Glutamatergic neuron (in vitro differentiated cells): ENCODE data around the gene CEP164. TPM values are rescaled to one million over a fixed set of nuclear protein-coding genes. Genes with fewer than 3 reads are reported as not detected.
A peak's percentile ranks its signal among the peaks of the same experiment; 100 is the strongest.

Experiments used
- DNase-seq: peaks from one replicate; pipeline ENCODE4 v3.0.0; 2022
- H3K27ac Mint-ChIP-seq: one replicate; pipeline ENCODE4 v1.8.0; 2020; ENCODE audit warnings: mild to moderate bottlenecking, mixed read lengths, inconsistent platforms; ENCODE audit not compliant: unreplicated experiment
- H3K27me3 Mint-ChIP-seq: one replicate; pipeline ENCODE4 v1.8.0; 2020; ENCODE audit warnings: mild to moderate bottlenecking, moderate library complexity, mixed read lengths, inconsistent platforms; ENCODE audit not compliant: unreplicated experiment
- H3K36me3 Mint-ChIP-seq: one replicate; pipeline ENCODE4 v1.8.0; 2020; ENCODE audit warnings: mild to moderate bottlenecking, mixed read lengths, inconsistent platforms; ENCODE audit not compliant: unreplicated experiment
- H3K4me1 Mint-ChIP-seq: one replicate; pipeline ENCODE4 v1.8.0; 2020; ENCODE audit warnings: mild to moderate bottlenecking, low read depth, mixed read lengths, inconsistent platforms; ENCODE audit not compliant: unreplicated experiment
- H3K4me3 Mint-ChIP-seq: one replicate; pipeline ENCODE4 v1.8.0; 2020; ENCODE audit warnings: mild to moderate bottlenecking, mixed read lengths, inconsistent platforms; ENCODE audit not compliant: unreplicated experiment
- H3K9me3 Mint-ChIP-seq: one replicate; pipeline ENCODE4 v1.8.0; 2020; ENCODE audit warnings: mild to moderate bottlenecking, moderate library complexity, mixed read lengths, inconsistent platforms; ENCODE audit not compliant: unreplicated experiment
- total RNA-seq: library from RNA; stranded (reverse); fragmentation: NEBNext Ultra II Directional; extraction: Animal tissue kit (Norgen Biotek cat#: 25700); gene quantifications from one replicate; pipeline ENCODE4 v1.2.1, GENCODE V29; 2021; ENCODE audit not compliant: unreplicated experiment
- TF ChIP-seq, protein P1 (sequence below): fragments of 200-600 bp; sonication (generic); IDR thresholded peaks from one replicate; pipeline ENCODE4 v1.5.0; 2021; ENCODE audit not compliant: partially characterized antibody, unreplicated experiment

CEP164 gene
- total RNA-seq, 1 donor from 2014 or later: 27.1 TPM

DNA sequence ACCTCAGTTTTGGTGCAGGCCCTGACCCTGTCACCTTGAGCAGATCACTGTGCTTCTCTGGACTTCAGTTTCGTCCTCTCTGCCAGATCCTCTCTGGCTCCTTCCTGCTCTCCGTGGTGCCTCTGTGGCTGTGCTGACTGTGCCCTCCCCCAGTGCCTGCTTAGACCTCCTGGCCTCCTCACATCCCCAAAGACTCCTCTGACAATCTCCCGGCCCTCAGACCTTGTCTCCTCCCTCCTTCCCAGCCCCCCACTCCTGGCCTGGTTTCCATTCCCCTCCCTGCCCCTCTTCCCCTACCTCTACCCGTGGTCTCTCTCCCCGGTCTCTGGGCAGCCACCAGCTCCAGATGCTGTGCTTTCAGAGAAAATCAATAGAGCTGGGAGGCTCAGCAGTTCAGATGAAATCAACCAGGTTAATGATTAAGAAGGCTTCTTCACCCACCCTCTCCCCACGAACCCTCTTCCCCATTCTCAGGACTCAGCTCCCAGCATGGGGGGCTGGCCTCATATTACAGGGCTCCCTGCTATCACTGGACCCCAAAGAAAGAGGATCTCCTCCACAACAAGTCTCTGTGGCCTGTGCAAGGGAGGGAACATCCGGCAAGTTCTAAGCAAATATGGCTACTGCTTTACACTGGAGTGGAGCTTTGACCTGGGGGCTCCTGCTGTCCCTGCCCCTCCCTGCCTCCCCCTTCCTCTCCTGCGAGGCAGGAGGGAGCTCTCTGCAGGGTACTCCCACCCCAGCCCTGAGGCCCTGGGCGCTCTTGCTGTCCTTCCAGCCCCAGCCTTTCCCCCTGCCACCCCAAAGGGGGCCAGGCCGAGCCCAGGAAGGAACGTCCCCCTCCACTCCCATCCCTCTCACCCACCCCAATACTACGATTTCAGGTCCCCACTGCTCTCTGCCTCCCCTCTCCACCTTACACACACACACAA, 28.0 kb upstream of the CEP164 start:
- Mint-ChIP-seq H3K4me3 (peak overlapping the region; percentile 63), H3K27me3 (peaks cover 4% of the 10 kb centered on the region), H3K27ac (peak overlapping the region; percentile 94), H3K9me3 (peaks cover 10% of the 10 kb centered on the region), H3K36me3 (peaks cover 4% of the 10 kb centered on the region), H3K4me1 (peaks cover 24% of the 10 kb centered on the region)
- TF ChIP-seq, protein P1, sequence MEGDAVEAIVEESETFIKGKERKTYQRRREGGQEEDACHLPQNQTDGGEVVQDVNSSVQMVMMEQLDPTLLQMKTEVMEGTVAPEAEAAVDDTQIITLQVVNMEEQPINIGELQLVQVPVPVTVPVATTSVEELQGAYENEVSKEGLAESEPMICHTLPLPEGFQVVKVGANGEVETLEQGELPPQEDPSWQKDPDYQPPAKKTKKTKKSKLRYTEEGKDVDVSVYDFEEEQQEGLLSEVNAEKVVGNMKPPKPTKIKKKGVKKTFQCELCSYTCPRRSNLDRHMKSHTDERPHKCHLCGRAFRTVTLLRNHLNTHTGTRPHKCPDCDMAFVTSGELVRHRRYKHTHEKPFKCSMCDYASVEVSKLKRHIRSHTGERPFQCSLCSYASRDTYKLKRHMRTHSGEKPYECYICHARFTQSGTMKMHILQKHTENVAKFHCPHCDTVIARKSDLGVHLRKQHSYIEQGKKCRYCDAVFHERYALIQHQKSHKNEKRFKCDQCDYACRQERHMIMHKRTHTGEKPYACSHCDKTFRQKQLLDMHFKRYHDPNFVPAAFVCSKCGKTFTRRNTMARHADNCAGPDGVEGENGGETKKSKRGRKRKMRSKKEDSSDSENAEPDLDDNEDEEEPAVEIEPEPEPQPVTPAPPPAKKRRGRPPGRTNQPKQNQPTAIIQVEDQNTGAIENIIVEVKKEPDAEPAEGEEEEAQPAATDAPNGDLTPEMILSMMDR: no peak
- DNase-seq: peak; percentile 69

DNA sequence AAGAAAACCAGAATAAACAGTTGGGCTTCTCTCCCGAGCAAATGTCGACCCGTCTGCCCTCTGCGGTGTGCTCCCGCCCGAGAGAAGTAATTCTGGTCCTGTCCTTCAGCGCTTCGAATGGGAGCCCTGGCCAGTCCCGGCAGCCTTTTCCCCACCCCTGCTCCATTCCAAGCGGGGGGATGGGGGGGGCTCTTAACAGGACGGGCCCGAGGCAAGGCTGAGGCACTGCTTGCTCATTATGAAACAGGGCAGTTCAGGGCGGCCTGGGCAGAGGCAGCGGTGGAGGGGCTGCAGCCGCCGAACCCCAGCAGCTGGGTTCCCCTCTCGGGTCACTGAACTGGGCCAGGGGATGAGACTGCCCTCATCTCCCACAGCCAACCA, 27.4 kb upstream of the CEP164 start:
- no peak overlapping the region for H3K4me3 Mint-ChIP-seq
- H3K4me1 Mint-ChIP-seq: peaks cover 24% of the 10 kb centered on the region
- H3K36me3 Mint-ChIP-seq: peaks cover 4% of the 10 kb centered on the region
- H3K27ac Mint-ChIP-seq: peak overlapping the region; percentile 94
- peak; percentile 48 for DNase-seq
- TF ChIP-seq, protein P1: no peak
- peaks cover 3% of the 10 kb centered on the region for H3K27me3 Mint-ChIP-seq
- H3K9me3 Mint-ChIP-seq: peaks cover 10% of the 10 kb centered on the region

DNA sequence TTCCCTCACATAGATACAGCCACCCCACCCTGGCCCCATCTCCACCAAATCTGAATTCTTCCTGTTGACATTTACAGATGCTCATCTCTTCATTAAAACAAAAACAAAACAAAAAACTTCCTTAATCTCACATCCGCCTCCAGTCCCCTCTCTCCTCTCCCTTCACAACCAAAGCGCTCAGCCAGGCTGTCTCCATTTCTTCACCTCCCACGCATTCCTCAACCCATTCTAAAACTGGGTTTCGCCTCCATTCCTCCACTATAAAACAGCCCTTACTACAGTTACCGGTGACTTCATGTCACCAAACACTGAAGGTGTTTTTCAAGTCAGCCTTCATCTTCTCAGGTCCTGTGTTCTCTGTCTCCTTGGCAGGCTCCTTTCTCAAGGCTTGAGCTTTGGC, 26.9 kb upstream of the CEP164 start:
- DNase-seq: no peak
- H3K36me3 Mint-ChIP-seq: peaks cover 4% of the 10 kb centered on the region
- H3K9me3 Mint-ChIP-seq: peaks cover 10% of the 10 kb centered on the region
- H3K4me1 Mint-ChIP-seq: peaks cover 24% of the 10 kb centered on the region
- peak overlapping the region; percentile 72 for H3K27ac Mint-ChIP-seq
- H3K27me3 Mint-ChIP-seq: peaks cover 3% of the 10 kb centered on the region
- TF ChIP-seq, protein P1: no peak
- peak overlapping the region; percentile 63 for H3K4me3 Mint-ChIP-seq

DNA sequence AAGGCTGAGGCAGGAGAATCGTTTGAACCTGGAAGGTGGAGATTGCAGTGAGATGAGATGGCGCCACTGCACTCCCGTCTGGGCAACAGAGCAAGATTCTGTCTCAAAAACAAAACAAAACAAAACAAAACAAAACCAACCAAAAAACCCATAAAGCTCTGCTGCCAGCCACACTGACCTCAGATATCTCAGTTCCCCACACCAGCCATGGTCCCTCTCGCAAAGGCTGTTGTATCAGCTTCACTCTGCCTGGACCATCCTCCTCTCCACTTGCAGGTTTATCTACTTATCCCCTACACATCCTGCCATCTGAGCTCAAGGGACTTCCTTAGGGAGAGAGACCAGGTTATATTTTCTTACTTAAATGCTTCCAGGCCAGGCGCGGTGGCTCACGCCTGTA, 25.4 kb upstream of the CEP164 start:
- Mint-ChIP-seq H3K27me3 (peaks cover 3% of the 10 kb centered on the region), H3K4me1 (peaks cover 24% of the 10 kb centered on the region), H3K9me3 (peaks cover 10% of the 10 kb centered on the region), H3K27ac (no peak overlapping the region), H3K36me3 (no peaks in the 10 kb centered on the region), H3K4me3 (no peak overlapping the region)
- TF ChIP-seq, protein P1: no peak
- DNase-seq: no peak

DNA sequence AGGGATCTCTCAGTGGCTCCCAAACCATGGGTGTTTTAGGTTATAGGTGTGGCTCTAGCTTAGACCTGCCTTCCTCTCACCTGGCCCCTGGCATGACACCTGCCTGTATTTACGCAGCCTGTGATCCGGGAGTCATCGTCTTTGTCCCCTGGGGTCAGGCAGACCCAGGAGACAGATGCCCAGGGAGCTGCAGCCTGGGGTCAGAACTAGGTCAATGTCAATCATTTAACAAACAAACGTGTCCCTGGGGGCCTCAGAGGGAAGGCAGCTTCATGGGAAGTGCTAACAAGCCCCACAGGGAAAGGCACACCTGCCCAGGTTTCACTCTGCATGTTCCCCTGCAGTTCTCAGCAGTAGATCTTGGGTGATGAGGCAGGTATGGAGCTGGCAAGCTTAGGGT, 24.6 kb upstream of the CEP164 start:
- peak; percentile 31 for DNase-seq
- H3K9me3 Mint-ChIP-seq: peaks cover 10% of the 10 kb centered on the region
- H3K27ac Mint-ChIP-seq: no peak overlapping the region
- no peaks in the 10 kb centered on the region for H3K36me3 Mint-ChIP-seq
- TF ChIP-seq, protein P1: no peak
- no peak overlapping the region for H3K4me3 Mint-ChIP-seq
- peaks cover 3% of the 10 kb centered on the region for H3K27me3 Mint-ChIP-seq
- H3K4me1 Mint-ChIP-seq: peaks cover 24% of the 10 kb centered on the region
